WTC11 (cell line): Measurements from ENCODE around the gene EEF1AKMT1. TPM values are rescaled to one million over a fixed set of nuclear protein-coding genes. Genes with fewer than 3 reads are reported as not detected.

Experiments used
- ATAC-seq: fragments of 200-7000 bp; cut with Tn5 transposase; 2 replicates; pipeline ENCODE4 v1.10.0; 2021; ENCODE audit warnings: mild to moderate bottlenecking, moderate library complexity
- CTCF ChIA-PET: fragments of 300-600 bp; sonication (Branson Sonifier 250); formaldehyde crosslinking; loops from one replicate; lab custom pipeline; 2021; ENCODE audit warnings: antibody characterized with exemption; lab: Charles Lee
- POLR2A ChIA-PET: fragments of 350-600 bp; sonication (Branson Sonifier 250); formaldehyde crosslinking; loops from one replicate; lab custom pipeline; 2021; ENCODE audit warnings: antibody characterized with exemption; lab: Charles Lee
- DNase-seq: peaks from one replicate; pipeline ENCODE4 v3.0.0; 2021; ENCODE audit warnings: low spot score
- H3K27ac Mint-ChIP-seq: 2 replicates; pipeline ENCODE4 v1.8.0; 2021; ENCODE audit warnings: mixed read lengths
- H3K27me3 Mint-ChIP-seq: 2 replicates; pipeline ENCODE4 v1.8.0; 2021; ENCODE audit warnings: low read depth, mild to moderate bottlenecking, moderate library complexity, mixed read lengths
- H3K36me3 Mint-ChIP-seq: 2 replicates; pipeline ENCODE4 v1.8.0; 2021; ENCODE audit warnings: mixed read lengths
- H3K4me1 Mint-ChIP-seq: 2 replicates; pipeline ENCODE4 v1.8.0; 2022; ENCODE audit warnings: mixed read lengths
- H3K4me3 Mint-ChIP-seq: 2 replicates; pipeline ENCODE4 v1.8.0; 2021; ENCODE audit warnings: mild to moderate bottlenecking, moderate library complexity, mixed read lengths
- H3K9me3 Mint-ChIP-seq: 2 replicates; pipeline ENCODE4 v1.8.0; 2021; ENCODE audit warnings: mixed read lengths
- ATF1 ChIP-seq: sonication (generic); formaldehyde crosslinking; IDR thresholded peaks from 2 replicates; pipeline ENCODE4 v1.8.1; 2023; ENCODE audit warnings: mild to moderate bottlenecking, moderate library complexity, missing genetic modification reagents
- ATF6 ChIP-seq: sonication (generic); formaldehyde crosslinking; IDR thresholded peaks from 2 replicates; pipeline ENCODE4 v1.8.1; 2023; ENCODE audit warnings: mild to moderate bottlenecking, missing genetic modification reagents
- CTCF ChIP-seq: fragments of 200-600 bp; IDR thresholded peaks from 2 replicates; pipeline ENCODE4 v1.8.0; 2022; ENCODE audit warnings: antibody characterized with exemption
- EMX1 ChIP-seq: fragments of 250-450 bp; sonication (Bioruptor Pico); IDR thresholded peaks from 2 replicates; pipeline ENCODE4 v1.8.0; 2021; ENCODE audit warnings: mild to moderate bottlenecking
- FOXJ3 ChIP-seq: sonication (generic); formaldehyde crosslinking; IDR thresholded peaks from 2 replicates; pipeline ENCODE4 v1.9.0; 2021; ENCODE audit warnings: missing genetic modification reagents, mild to moderate bottlenecking, borderline replicate concordance
- FOXK1 ChIP-seq: sonication (generic); formaldehyde crosslinking; IDR thresholded peaks from 2 replicates; pipeline ENCODE4 v1.8.0; 2022; ENCODE audit warnings: mild to moderate bottlenecking, moderate library complexity, missing genetic modification reagents
- GRHL2 ChIP-seq: fragments of 250-450 bp; sonication (Bioruptor Pico); IDR thresholded peaks from 2 replicates; pipeline ENCODE4 v1.8.0; 2022; ENCODE audit warnings: mild to moderate bottlenecking, moderate library complexity; ENCODE audit not compliant: insufficient replicate concordance, severe bottlenecking
- HMGXB4 ChIP-seq: sonication (generic); formaldehyde crosslinking; IDR thresholded peaks from 2 replicates; pipeline ENCODE4 v1.8.1; 2023; ENCODE audit warnings: mild to moderate bottlenecking, moderate library complexity, missing genetic modification reagents
- KAT7 ChIP-seq: sonication (generic); formaldehyde crosslinking; IDR thresholded peaks from 2 replicates; pipeline ENCODE4 v1.8.1; 2023; ENCODE audit warnings: missing genetic modification reagents, mild to moderate bottlenecking, borderline replicate concordance
- NR1H2 ChIP-seq: sonication (generic); formaldehyde crosslinking; IDR thresholded peaks from 2 replicates; pipeline ENCODE4 v1.9.0; 2021; ENCODE audit warnings: mild to moderate bottlenecking, moderate library complexity, missing genetic modification reagents
- SMAD4 ChIP-seq: sonication (generic); formaldehyde crosslinking; IDR thresholded peaks from 2 replicates; pipeline ENCODE4 v1.8.0; 2022; ENCODE audit warnings: mild to moderate bottlenecking, missing genetic modification reagents
- SOX15 ChIP-seq: fragments of 250-450 bp; sonication (Bioruptor Pico); IDR thresholded peaks from 2 replicates; pipeline ENCODE4 v1.9.0; 2021; ENCODE audit warnings: mild to moderate bottlenecking
- TEAD4 ChIP-seq: sonication (generic); formaldehyde crosslinking; IDR thresholded peaks from 2 replicates; pipeline ENCODE4 v1.8.0; 2022; ENCODE audit warnings: mild to moderate bottlenecking, missing genetic modification reagents
- USF1 ChIP-seq: sonication (generic); formaldehyde crosslinking; IDR thresholded peaks from 2 replicates; pipeline ENCODE4 v1.8.0; 2022; ENCODE audit warnings: mild to moderate bottlenecking, missing genetic modification reagents
- ZNF219 ChIP-seq: sonication (generic); formaldehyde crosslinking; IDR thresholded peaks from 2 replicates; pipeline ENCODE4 v1.8.0; 2023; ENCODE audit warnings: missing genetic modification reagents, mild to moderate bottlenecking, borderline replicate concordance
- ZNF263 ChIP-seq: sonication (generic); formaldehyde crosslinking; IDR thresholded peaks from 2 replicates; pipeline ENCODE4 v1.8.1; 2022; ENCODE audit warnings: low read depth, mild to moderate bottlenecking, moderate library complexity, missing genetic modification reagents
- ZNF317 ChIP-seq: sonication (generic); formaldehyde crosslinking; IDR thresholded peaks from 2 replicates; pipeline ENCODE4 v1.8.1; 2023; ENCODE audit warnings: low read depth, mild to moderate bottlenecking, moderate library complexity, missing genetic modification reagents, borderline replicate concordance
- ZNF671 ChIP-seq: fragments of 250-450 bp; sonication (Bioruptor Pico); IDR thresholded peaks from 2 replicates; pipeline ENCODE4 v1.8.0; 2021; ENCODE audit warnings: mild to moderate bottlenecking
- total RNA-seq: library from RNA; stranded (reverse); gene quantifications from 3 replicates; pipeline ENCODE4 v1.2.3, GENCODE V29; 2021
- TF ChIP-seq, protein P1 (sequence below): fragments of 250-450 bp; sonication (Bioruptor Pico); IDR thresholded peaks from 2 replicates; pipeline ENCODE4 v2.1.2; 2022; ENCODE audit warnings: mild to moderate bottlenecking, moderate library complexity
- TF ChIP-seq, protein P2 (sequence below): fragments of 250-450 bp; sonication (Bioruptor Pico); IDR thresholded peaks from 2 replicates; pipeline ENCODE4 v1.9.0; 2021; ENCODE audit warnings: mild to moderate bottlenecking

EEF1AKMT1 gene
- total RNA-seq, 1 experiment from 2014 or later = 2.6 TPM

DNA sequence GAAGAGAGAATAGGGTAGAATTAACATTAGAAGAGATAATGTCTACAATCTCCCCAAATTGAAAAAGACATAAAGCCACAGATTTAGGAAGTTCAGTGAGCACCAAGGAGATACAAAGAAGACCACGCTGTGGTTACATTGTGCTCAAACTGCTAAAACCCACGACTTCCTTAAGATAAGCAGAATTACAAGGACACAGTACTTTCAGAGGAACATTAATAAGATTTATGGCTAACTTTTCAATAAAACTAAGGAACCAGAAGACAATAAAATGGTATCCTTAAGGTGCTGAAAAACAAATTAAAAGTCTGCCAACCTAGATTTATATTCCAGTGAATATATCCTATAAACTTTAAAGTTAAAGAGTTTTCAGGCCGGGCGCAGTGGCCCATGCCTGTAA is 77.7 kb downstream of the EEF1AKMT1 start (continued):
- TF ChIP-seq CTCF = no peak
- no peak for TF ChIP-seq ATF6 (CRISPR knock-in tag)
- TF ChIP-seq ZNF263 (CRISPR knock-in tag) = no peak

DNA sequence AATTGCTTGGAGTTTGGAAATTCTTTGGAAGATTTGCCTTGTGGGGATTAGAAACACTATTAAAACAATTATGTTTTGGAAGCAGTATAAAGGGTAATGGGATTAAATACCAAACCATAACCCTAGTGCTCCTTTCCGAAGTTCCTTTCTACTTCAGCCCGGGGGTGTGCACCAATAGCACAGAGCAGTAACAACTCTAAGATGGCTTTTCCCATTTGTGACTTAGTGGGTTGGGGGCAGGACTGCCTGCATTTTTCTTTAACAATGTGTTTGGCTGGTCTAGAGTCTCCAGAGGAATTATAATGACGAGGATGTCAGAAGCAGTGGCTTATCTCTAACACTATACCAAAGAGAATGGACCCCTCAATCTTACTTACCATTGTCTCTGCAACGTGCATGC is 82.1 kb downstream of the EEF1AKMT1 start:
- DNase-seq (no peak), ATAC-seq (no peak)
- Mint-ChIP-seq H3K27me3 (no peaks in the 10 kb centered on the region), H3K4me1 (peaks cover 14% of the 10 kb centered on the region), H3K27ac (no peak overlapping the region), H3K36me3 (no peaks in the 10 kb centered on the region), H3K4me3 (no peak overlapping the region), H3K9me3 (no peaks in the 10 kb centered on the region)
- TF ChIP-seq FOXJ3 (CRISPR knock-in tag) = no peak
- no peak for TF ChIP-seq KAT7
- no peak for TF ChIP-seq NR1H2 (CRISPR knock-in tag)
- no peak for TF ChIP-seq ATF1 (CRISPR knock-in tag)
- no peak for TF ChIP-seq EMX1
- no peak for TF ChIP-seq USF1
- TF ChIP-seq SMAD4 (CRISPR knock-in tag) = no peak
- CTCF ChIA-PET = no interaction called here
- POLR2A ChIA-PET = no interaction called here

- no peaks in the 10 kb centered on the region for H3K27me3 Mint-ChIP-seq
- ChIA-PET POLR2A (no interaction called here), CTCF (no interaction called here)
- peaks cover 34% of the 10 kb centered on the region for H3K4me1 Mint-ChIP-seq
- ATAC-seq (no peak), DNase-seq (no peak)
- no peaks in the 10 kb centered on the region for H3K9me3 Mint-ChIP-seq
- no peak for TF ChIP-seq USF1
- no peak for TF ChIP-seq FOXK1 (CRISPR knock-in tag)
- no peak for TF ChIP-seq GRHL2 (CRISPR knock-in tag)
- TF ChIP-seq, protein P1, sequence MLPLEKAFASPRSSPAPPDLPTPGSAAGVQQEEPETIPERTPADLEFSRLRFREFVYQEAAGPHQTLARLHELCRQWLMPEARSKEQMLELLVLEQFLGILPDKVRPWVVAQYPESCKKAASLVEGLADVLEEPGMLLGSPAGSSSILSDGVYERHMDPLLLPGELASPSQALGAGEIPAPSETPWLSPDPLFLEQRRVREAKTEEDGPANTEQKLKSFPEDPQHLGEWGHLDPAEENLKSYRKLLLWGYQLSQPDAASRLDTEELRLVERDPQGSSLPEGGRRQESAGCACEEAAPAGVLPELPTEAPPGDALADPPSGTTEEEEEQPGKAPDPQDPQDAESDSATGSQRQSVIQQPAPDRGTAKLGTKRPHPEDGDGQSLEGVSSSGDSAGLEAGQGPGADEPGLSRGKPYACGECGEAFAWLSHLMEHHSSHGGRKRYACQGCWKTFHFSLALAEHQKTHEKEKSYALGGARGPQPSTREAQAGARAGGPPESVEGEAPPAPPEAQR (CRISPR knock-in tag) = no peak
- no peak for TF ChIP-seq ZNF219 (CRISPR knock-in tag)
- no peak for TF ChIP-seq ZNF671 (CRISPR knock-in tag)
- TF ChIP-seq HMGXB4 = no peak
- TF ChIP-seq TEAD4 (CRISPR knock-in tag) = no peak
- no peak for TF ChIP-seq ZNF317 (CRISPR knock-in tag)
- TF ChIP-seq, protein P2, sequence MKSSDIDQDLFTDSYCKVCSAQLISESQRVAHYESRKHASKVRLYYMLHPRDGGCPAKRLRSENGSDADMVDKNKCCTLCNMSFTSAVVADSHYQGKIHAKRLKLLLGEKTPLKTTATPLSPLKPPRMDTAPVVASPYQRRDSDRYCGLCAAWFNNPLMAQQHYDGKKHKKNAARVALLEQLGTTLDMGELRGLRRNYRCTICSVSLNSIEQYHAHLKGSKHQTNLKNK = no peak
- TF ChIP-seq SOX15 (CRISPR knock-in tag) = no peak
- no peaks in the 10 kb centered on the region for H3K36me3 Mint-ChIP-seq
- no peak overlapping the region for H3K4me3 Mint-ChIP-seq
- no peak overlapping the region for H3K27ac Mint-ChIP-seq
These were observed 84.5 kb downstream of the EEF1AKMT1 start for GRCh38 chr13:20689291-20689690.
